CD8-positive, alpha-beta memory T cell (primary cell): ENCODE measurements around the gene TUBGCP3. TPM values are rescaled to one million over a fixed set of nuclear protein-coding genes. Genes with fewer than 3 reads are reported as not detected.

Experiments used
- CTCF ChIA-PET: fragments of 350-600 bp; sonication (Branson Sonifier 250); formaldehyde crosslinking; loops from one replicate; lab custom pipeline; 2021; ENCODE audit warnings: antibody characterized with exemption; lab: Charles Lee
- POLR2A ChIA-PET: fragments of 350-600 bp; sonication (Branson Sonifier 250); formaldehyde crosslinking; loops from one replicate; lab custom pipeline; 2021; ENCODE audit warnings: antibody characterized with exemption; lab: Charles Lee
- DNase-seq, 5 donors: peaks; one replicate each; pipeline versions ENCODE4 v3.0.0 to v3.0.0-alpha.2; 2020 to 2022; ENCODE audit warnings: mixed read lengths in 1 of 5
- H3K27ac ChIP-seq: one replicate; pipeline ENCODE4 v1.7.0; 2013; ENCODE audit warnings: low read depth, mild to moderate bottlenecking, low read length, moderate library complexity
- H3K27me3 ChIP-seq: 2 replicates; pipeline ENCODE4 v1.7.0; 2013; ENCODE audit warnings: low read length, mild to moderate bottlenecking; ENCODE audit not compliant: insufficient read depth, poor library complexity, severe bottlenecking
- H3K36me3 ChIP-seq: 2 replicates; pipeline ENCODE4 v1.7.0; 2013; ENCODE audit warnings: mild to moderate bottlenecking, low read length, moderate library complexity; ENCODE audit not compliant: insufficient read depth
- H3K4me1 ChIP-seq: 2 replicates; pipeline ENCODE4 v1.7.0; 2013; ENCODE audit warnings: mild to moderate bottlenecking, low read length, moderate library complexity; ENCODE audit not compliant: insufficient read depth
- H3K4me3 ChIP-seq: 2 replicates; pipeline ENCODE4 v1.7.0; 2013; ENCODE audit warnings: mild to moderate bottlenecking, low read length
- H3K9me3 ChIP-seq: 2 replicates; pipeline ENCODE4 v1.7.0; 2013; ENCODE audit warnings: mild to moderate bottlenecking, low read length
- H3K27ac Mint-ChIP-seq, 8 donors: one replicate each; pipeline ENCODE4 v1.8.0; 2020 to 2021; ENCODE audit warnings: mixed read lengths in 8 of 8, mild to moderate bottlenecking in 6 of 8, inconsistent platforms in 3 of 8, moderate library complexity in 3 of 8
- H3K27me3 Mint-ChIP-seq, 2 donors: one replicate each; pipeline ENCODE4 v1.8.0; 2020 to 2021; ENCODE audit warnings: mixed read lengths in 2 of 2, mild to moderate bottlenecking in 1 of 2, moderate library complexity in 1 of 2
- H3K36me3 Mint-ChIP-seq, 3 donors: one replicate each; pipeline ENCODE4 v1.8.0; 2020 to 2021; ENCODE audit warnings: mixed read lengths in 3 of 3, inconsistent platforms in 1 of 3, mild to moderate bottlenecking in 1 of 3
- H3K4me1 Mint-ChIP-seq, 3 donors: one replicate each; pipeline ENCODE4 v1.8.0; 2020 to 2021; ENCODE audit warnings: mixed read lengths in 3 of 3, inconsistent platforms in 1 of 3, mild to moderate bottlenecking in 1 of 3
- H3K4me3 Mint-ChIP-seq, 7 donors: one replicate each; pipeline ENCODE4 v1.8.0; 2020 to 2021; ENCODE audit warnings: mixed read lengths in 7 of 7, mild to moderate bottlenecking in 6 of 7, moderate library complexity in 4 of 7, inconsistent platforms in 2 of 7
- H3K9me3 Mint-ChIP-seq, 5 donors: one replicate each; pipeline ENCODE4 v1.8.0; 2020 to 2022; ENCODE audit warnings: mixed read lengths in 5 of 5, mild to moderate bottlenecking in 3 of 5, moderate library complexity in 2 of 5, inconsistent platforms in 1 of 5
- polyA plus RNA-seq: library from polyadenylated mRNA; unstranded; fragments of 300-500 nt; fragmentation: Illumina TruSeq; gene quantifications from one replicate; pipeline ENCODE4 v1.2.3, GENCODE V29; 2021
- total RNA-seq, 2 experiments: library from RNA; stranded (reverse); gene quantifications; one replicate each; pipeline ENCODE4 v1.2.3, GENCODE V29; 2021

Gene TUBGCP3
- total and polyA plus RNA-seq, 3 experiments from 2014 or later, result 16.8 to 47.0 (median 45.8) TPM

DNA sequence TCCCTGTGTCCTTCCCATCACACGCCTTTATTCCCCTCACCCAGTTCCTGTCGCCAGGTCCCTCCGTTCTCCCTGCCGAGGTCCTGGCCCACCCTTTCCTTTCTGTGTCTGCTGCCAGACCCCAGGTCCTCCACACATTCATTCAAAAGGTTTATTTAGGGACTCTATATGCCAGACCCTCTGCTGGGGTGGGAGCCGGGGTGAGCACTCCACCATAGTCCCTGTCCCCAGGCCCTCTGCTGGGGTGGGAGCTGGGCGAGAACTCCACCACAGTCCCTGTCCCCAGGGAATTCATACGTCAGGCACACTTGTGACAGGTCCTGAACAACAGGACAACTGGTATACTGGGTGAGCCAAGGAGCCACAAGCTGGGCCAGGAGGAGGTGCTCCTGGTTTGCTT, 34.4 kb upstream of the TUBGCP3 start:
- Mint-ChIP-seq H3K27me3 (peaks cover 16 to 36% of the 10 kb centered on the region in 2 donors), H3K27ac (no peak overlapping the region), H3K36me3 (no peaks in the 10 kb centered on the region), H3K4me1 (no peaks in the 10 kb centered on the region), H3K4me3 (no peak overlapping the region), H3K9me3 (no peaks in the 10 kb centered on the region)
- Histone ChIP-seq H3K4me3 (no peak overlapping the region), H3K4me1 (no peaks in the 10 kb centered on the region), H3K9me3 (no peaks in the 10 kb centered on the region), H3K27me3 (no peaks in the 10 kb centered on the region), H3K27ac (no peak overlapping the region), H3K36me3 (no peaks in the 10 kb centered on the region)
- ChIA-PET CTCF (interaction anchor here (1.3 kb wide), 1 partner anchor 16 kb away, joined by 4 read pairs; no protein-coding TSS in a partner anchor), POLR2A (no interaction called here)
- DNase-seq, result no peak

DNA sequence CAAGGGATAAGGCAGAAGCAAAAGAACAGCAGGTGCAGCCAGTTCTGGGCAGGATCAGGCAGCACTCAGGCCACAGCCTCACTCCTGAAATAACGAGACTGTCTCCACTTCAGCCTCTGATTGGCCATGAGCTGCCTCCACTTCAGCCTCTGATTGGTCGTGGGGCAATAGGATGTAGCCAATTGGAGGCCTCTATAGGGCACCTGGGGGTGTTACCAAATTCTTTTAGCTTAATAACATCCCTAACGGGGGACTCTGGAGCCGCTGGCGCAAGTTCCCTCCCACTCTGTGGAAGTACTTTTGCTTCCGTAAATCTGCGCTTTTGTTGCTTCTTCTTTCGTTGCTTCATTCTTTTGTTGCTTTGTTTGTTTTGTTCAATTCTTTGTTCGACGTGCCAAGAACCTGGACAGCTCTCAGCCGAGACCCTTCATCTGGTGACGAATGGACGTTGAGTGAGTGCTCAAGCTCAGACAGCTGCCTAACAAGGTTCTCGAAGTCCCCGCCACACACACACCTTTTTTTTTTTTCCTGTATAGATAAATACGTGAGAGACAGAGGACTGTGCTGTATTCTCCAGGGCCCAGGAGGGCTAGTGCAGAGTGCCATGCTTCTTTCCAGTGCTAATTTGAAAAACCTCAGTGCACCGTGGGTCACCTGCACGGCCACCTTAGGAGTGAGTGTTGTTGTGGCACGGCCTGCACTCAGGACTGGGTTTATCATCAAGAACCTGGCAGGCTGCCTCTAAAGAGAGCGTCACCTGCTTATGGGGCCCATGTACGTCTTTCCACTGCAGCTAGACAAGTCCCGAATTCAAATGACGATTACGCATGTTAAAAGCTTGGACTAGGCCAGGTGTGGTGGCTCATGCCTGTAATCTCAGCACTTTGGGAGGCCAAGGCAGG, 32.0 kb upstream of the TUBGCP3 start:
- H3K4me3 Mint-ChIP-seq, result no peak overlapping the region
- peaks cover 18 to 49% of the 10 kb centered on the region in 2 donors for H3K27me3 Mint-ChIP-seq
- CTCF ChIA-PET, result no interaction called here
- Histone ChIP-seq H3K27me3 (peaks cover 4% of the 10 kb centered on the region), H3K9me3 (no peaks in the 10 kb centered on the region), H3K27ac (no peak overlapping the region), H3K4me3 (no peak overlapping the region), H3K36me3 (no peaks in the 10 kb centered on the region), H3K4me1 (no peaks in the 10 kb centered on the region)
- no peaks in the 10 kb centered on the region for H3K9me3 Mint-ChIP-seq
- H3K4me1 Mint-ChIP-seq, result no peaks in the 10 kb centered on the region
- POLR2A ChIA-PET, result no interaction called here
- peak overlapping the region in 2 of 8 donors; percentile 51 to 63 for H3K27ac Mint-ChIP-seq
- H3K36me3 Mint-ChIP-seq, result no peaks in the 10 kb centered on the region
- no peak for DNase-seq

DNA sequence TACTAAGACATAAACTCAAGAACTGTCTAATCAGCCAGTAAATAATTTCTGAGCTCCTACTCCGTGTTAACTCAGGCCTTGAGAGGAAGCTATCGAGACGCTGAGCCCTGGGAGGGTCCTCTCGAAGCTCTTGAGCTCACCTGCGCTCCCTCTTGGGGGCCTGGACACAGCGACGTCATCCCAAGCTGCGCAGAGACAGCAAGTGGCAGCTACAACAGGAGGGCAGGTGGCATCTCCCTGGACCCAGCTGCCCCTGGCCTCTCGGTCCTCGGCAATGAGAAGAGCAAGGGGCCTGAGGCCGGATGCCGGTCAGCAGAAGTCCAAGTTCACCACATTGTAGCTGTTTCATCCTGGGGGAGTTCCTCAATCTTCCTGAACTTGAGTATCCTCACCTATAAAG, 30.5 kb upstream of the TUBGCP3 start:
- no peak for DNase-seq
- CTCF ChIA-PET, result interaction anchor here (2.9 kb wide), 1 partner anchor 13 kb away, joined by 13 read pairs; no protein-coding TSS in a partner anchor
- H3K27ac ChIP-seq, result no peak overlapping the region
- H3K27ac Mint-ChIP-seq, result no peak overlapping the region
- H3K4me3 Mint-ChIP-seq, result no peak overlapping the region
- no peaks in the 10 kb centered on the region for H3K36me3 ChIP-seq
- peaks cover 4% of the 10 kb centered on the region for H3K27me3 ChIP-seq
- POLR2A ChIA-PET, result no interaction called here
- H3K9me3 Mint-ChIP-seq, result no peaks in the 10 kb centered on the region
- no peak overlapping the region for H3K4me3 ChIP-seq
- no peaks in the 10 kb centered on the region for H3K4me1 ChIP-seq
- no peaks in the 10 kb centered on the region for H3K9me3 ChIP-seq
- no peaks in the 10 kb centered on the region for H3K4me1 Mint-ChIP-seq
- H3K36me3 Mint-ChIP-seq, result no peaks in the 10 kb centered on the region
- peaks cover 17 to 45% of the 10 kb centered on the region in 2 donors for H3K27me3 Mint-ChIP-seq

DNA sequence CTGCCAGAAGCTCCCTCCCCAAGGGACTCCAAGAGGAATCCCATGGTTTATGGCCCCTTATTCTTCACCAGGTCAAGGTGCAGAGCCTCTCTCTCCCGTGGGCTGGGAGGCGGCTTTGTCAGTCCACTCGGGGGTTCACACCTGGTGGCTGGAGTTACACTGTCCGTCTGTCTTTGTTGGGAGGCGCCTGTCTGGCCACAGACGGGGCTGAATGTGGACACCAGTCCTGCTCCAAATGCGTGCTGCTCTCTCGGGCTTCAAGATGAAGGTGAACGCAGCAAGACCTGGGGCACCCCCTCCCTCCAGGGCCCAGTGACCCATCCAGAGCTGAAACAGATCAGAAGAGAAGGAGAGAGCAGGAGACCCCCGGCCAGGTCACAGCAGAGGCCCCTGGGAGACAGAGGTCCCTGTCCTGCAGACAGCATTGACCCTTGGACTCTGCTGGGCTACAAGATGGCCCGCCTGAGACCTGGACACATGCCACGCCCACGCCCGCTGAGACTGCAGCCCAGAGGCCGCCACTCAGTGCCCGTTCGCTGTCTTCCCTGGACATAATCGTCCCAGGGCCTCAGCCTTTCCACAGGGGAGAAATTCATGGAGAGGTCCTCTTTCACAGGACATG, 29.9 kb upstream of the TUBGCP3 start:
- ChIA-PET CTCF (interaction anchor here (2.9 kb wide), 1 partner anchor 12 kb away, joined by 13 read pairs; no protein-coding TSS in a partner anchor), POLR2A (no interaction called here)
- no peak for DNase-seq
- Histone ChIP-seq H3K9me3 (no peaks in the 10 kb centered on the region), H3K27ac (no peak overlapping the region), H3K27me3 (peaks cover 4% of the 10 kb centered on the region), H3K4me3 (no peak overlapping the region), H3K4me1 (no peaks in the 10 kb centered on the region), H3K36me3 (no peaks in the 10 kb centered on the region)
- Mint-ChIP-seq H3K27ac (no peak overlapping the region), H3K9me3 (no peaks in the 10 kb centered on the region), H3K4me1 (no peaks in the 10 kb centered on the region), H3K4me3 (no peak overlapping the region), H3K27me3 (peaks cover 15 to 39% of the 10 kb centered on the region in 2 donors), H3K36me3 (no peaks in the 10 kb centered on the region)

DNA sequence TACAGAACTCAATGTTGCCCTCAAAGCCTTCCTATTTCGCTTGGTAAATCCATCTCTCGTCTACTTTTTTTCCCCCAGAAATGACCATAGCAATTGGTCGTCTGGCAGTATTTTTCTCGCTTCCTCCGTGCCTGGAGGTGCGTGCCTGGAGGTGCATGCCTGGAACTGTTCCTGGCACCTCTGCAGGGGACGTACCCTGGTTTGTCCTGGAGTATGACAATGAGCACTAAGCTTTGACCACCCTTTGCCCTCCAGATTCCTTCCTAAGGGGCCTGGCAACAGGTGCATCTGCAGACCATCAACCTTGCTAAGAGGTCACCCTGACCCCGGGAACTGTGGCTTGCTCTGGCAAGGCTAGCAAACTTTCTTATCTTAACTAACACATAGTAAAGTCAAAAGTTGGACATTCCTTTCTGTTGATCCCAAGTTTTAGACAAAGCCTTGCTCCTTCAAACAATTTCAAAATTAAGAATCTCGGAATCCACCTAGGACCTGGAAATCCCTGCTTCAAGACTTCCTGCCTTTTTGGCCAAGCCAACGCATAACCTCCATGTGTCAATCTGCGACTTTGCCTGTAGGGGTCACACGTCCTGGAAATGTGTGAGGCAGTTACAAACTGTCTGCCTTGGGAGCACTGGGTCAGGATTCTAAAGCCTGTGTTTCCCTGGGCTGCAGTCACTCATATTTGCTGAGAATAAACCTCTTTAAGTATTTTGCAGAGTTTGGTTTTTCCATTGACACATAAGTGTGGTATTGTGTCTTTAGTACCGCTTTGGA, 28.8 kb upstream of the TUBGCP3 start:
- Mint-ChIP-seq H3K9me3 (no peaks in the 10 kb centered on the region), H3K27ac (no peak overlapping the region), H3K4me1 (no peaks in the 10 kb centered on the region), H3K27me3 (peaks cover 8 to 34% of the 10 kb centered on the region in 2 donors), H3K36me3 (no peaks in the 10 kb centered on the region), H3K4me3 (no peak overlapping the region)
- CTCF ChIA-PET, result interaction anchor here (2.9 kb wide), 1 partner anchor 11 kb away, joined by 13 read pairs; no protein-coding TSS in a partner anchor
- no peak for DNase-seq
- Histone ChIP-seq H3K36me3 (no peaks in the 10 kb centered on the region), H3K9me3 (no peaks in the 10 kb centered on the region), H3K4me1 (no peaks in the 10 kb centered on the region), H3K4me3 (no peak overlapping the region), H3K27me3 (peaks cover 4% of the 10 kb centered on the region), H3K27ac (no peak overlapping the region)
- POLR2A ChIA-PET, result no interaction called here

DNA sequence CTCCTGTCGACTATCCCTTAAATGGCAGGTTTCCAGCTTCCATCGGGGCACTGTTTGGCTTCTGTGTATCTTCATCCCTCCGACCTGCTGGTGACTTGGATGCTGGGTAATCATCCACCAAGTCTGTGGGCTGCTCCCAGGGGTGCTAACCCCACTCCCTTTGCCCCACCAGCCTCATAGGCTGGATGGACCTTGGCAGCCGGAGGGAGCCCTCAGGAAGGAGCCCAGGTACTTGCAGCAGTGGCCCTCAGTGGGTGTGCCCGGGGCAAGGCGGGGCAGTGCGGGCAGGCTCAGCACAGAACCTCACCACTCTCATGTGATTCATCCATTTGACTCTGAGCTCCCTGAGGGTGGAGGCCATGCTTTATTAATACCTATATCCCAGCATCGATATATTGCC, 27.4 kb upstream of the TUBGCP3 start:
- H3K36me3 Mint-ChIP-seq, result no peaks in the 10 kb centered on the region
- ChIA-PET POLR2A (no interaction called here), CTCF (no interaction called here)
- Histone ChIP-seq H3K4me1 (no peaks in the 10 kb centered on the region), H3K4me3 (no peak overlapping the region), H3K9me3 (no peaks in the 10 kb centered on the region), H3K36me3 (no peaks in the 10 kb centered on the region), H3K27me3 (peaks cover 4% of the 10 kb centered on the region), H3K27ac (no peak overlapping the region)
- no peak overlapping the region for H3K27ac Mint-ChIP-seq
- H3K27me3 Mint-ChIP-seq, result peaks cover 12 to 41% of the 10 kb centered on the region in 2 donors
- no peaks in the 10 kb centered on the region for H3K9me3 Mint-ChIP-seq
- H3K4me1 Mint-ChIP-seq, result no peaks in the 10 kb centered on the region
- no peak overlapping the region for H3K4me3 Mint-ChIP-seq
- no peak for DNase-seq

DNA sequence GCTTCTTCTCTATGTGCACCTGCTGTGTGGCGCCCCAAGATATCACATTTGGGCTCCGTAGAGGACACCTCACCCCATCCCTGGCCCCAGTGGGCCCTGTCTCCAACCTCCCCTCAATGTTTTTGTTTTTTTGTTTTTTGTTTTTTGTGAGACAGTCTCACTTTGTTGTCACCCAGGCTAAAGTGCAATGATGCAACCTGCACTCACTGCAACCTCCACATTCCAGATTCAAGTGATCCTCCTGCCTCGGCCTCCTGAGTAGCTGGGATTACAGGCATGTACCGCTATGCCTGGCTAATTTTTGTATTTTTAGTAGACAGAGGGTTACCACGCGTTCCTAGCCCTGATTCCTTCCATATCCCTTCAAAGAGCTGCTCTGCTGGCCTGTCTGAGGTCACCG, 26.9 kb upstream of the TUBGCP3 start:
- H3K27me3 Mint-ChIP-seq, result peaks cover 12 to 42% of the 10 kb centered on the region in 2 donors
- peak overlapping the region in 1 of 8 donors; percentile 12 for H3K27ac Mint-ChIP-seq
- POLR2A ChIA-PET, result no interaction called here
- no peaks in the 10 kb centered on the region for H3K36me3 Mint-ChIP-seq
- H3K4me3 Mint-ChIP-seq, result no peak overlapping the region
- CTCF ChIA-PET, result no interaction called here
- H3K9me3 ChIP-seq, result no peaks in the 10 kb centered on the region
- no peaks in the 10 kb centered on the region for H3K4me1 Mint-ChIP-seq
- H3K27me3 ChIP-seq, result peaks cover 4% of the 10 kb centered on the region
- no peak overlapping the region for H3K4me3 ChIP-seq
- H3K36me3 ChIP-seq, result no peaks in the 10 kb centered on the region
- H3K27ac ChIP-seq, result no peak overlapping the region
- H3K9me3 Mint-ChIP-seq, result no peaks in the 10 kb centered on the region
- no peak for DNase-seq
- H3K4me1 ChIP-seq, result no peaks in the 10 kb centered on the region
